ENCODE data around the gene MSANTD7.

GRCh38 chr10:14858338-14858960 lies 20.3 kb downstream of the MSANTD7 start:
- TF ChIP-seq CTCF (IDR thresholded peaks at IDR 0.05; ENCODE audit: low read length) (no peak), EZH2 (optimal IDR thresholded peaks at IDR 0.05; ENCODE audit: low read depth, low read length) (no peak)
